BJ (cell line): ENCODE data around the gene MYO5A. TPM values are rescaled to one million over a fixed set of nuclear protein-coding genes. Genes with fewer than 3 reads are reported as not detected.

Experiments
- CTCF ChIA-PET: fragments of 350-600 bp; formaldehyde crosslinking; extraction: SDS; loops from one replicate; lab custom pipeline; 2021; ENCODE audit warnings: antibody characterized with exemption, inconsistent platforms; lab: Yijun Ruan, JAX
- POLR2A ChIA-PET: fragments of 300-600 bp; sonication (Branson Sonifier 250); formaldehyde crosslinking; extraction: SDS; loops from one replicate; lab custom pipeline; 2021; ENCODE audit warnings: antibody characterized with exemption; lab: Charles Lee
- DNase-seq: peaks from one replicate; pipeline ENCODE4 v3.0.0-alpha.2; 2011; ENCODE audit warnings: low read depth
- H3K27me3 ChIP-seq: 2 replicates; pipeline ENCODE4 v1.6.0; 2011; ENCODE audit warnings: low read length; ENCODE audit not compliant: control insufficient read depth, insufficient read depth
- H3K36me3 ChIP-seq: 2 replicates; pipeline ENCODE4 v1.5.1; 2011; ENCODE audit warnings: low read length; ENCODE audit not compliant: control insufficient read depth, insufficient read depth
- H3K4me3 ChIP-seq: 2 replicates; pipeline ENCODE4 v1.5.1; 2011; ENCODE audit warnings: low read depth, mild to moderate bottlenecking, control low read depth, low read length
- polyA plus RNA-seq: library from polyadenylated mRNA; depleted of rRNA; stranded (reverse); fragments of >200 nt; gene quantifications from 2 replicates; pipeline ENCODE4 v1.2.3, GENCODE V29; 2011
- TF ChIP-seq, protein P1 (sequence below): IDR thresholded peaks from 2 replicates; pipeline ENCODE4 v1.5.1; 2011; ENCODE audit warnings: low read depth, mild to moderate bottlenecking, control low read depth, inconsistent platforms, low read length, moderate library complexity; ENCODE audit not compliant: insufficient read depth

The MYO5A gene
- polyA plus RNA-seq, 1 experiment, result 38.3 TPM

DNA sequence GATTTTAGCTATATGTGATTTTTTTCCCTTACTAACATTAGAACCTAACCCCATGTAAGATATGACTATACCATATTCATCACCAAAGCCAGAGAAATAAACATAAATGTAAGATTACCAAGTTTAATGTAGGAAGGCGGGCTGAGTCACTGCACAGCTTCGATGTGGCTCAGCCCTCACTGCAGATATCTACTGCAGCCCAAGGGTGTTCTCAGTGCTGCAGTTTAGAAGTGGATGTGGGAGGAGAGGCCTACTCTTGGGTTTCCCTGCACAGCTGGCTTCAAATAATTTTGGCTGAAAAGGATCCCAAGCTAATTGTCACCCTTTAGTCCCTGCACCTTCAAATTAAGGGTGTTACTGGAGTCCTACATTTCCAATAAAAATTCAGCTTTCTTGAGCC, 30.9 kb upstream of the MYO5A start:
- Histone ChIP-seq H3K4me3 (no peak overlapping the region), H3K36me3 (no peaks in the 10 kb centered on the region), H3K27me3 (no peaks in the 10 kb centered on the region)
- DNase-seq, result no peak
- POLR2A ChIA-PET, result no interaction called here
- TF ChIP-seq, protein P1, sequence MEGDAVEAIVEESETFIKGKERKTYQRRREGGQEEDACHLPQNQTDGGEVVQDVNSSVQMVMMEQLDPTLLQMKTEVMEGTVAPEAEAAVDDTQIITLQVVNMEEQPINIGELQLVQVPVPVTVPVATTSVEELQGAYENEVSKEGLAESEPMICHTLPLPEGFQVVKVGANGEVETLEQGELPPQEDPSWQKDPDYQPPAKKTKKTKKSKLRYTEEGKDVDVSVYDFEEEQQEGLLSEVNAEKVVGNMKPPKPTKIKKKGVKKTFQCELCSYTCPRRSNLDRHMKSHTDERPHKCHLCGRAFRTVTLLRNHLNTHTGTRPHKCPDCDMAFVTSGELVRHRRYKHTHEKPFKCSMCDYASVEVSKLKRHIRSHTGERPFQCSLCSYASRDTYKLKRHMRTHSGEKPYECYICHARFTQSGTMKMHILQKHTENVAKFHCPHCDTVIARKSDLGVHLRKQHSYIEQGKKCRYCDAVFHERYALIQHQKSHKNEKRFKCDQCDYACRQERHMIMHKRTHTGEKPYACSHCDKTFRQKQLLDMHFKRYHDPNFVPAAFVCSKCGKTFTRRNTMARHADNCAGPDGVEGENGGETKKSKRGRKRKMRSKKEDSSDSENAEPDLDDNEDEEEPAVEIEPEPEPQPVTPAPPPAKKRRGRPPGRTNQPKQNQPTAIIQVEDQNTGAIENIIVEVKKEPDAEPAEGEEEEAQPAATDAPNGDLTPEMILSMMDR, result no peak
- CTCF ChIA-PET, result interaction anchor here (0.9 to 1.4 kb wide), 2 partner anchors 8 to 228 kb away, joined by 3 read pairs; no protein-coding TSS in a partner anchor

DNA sequence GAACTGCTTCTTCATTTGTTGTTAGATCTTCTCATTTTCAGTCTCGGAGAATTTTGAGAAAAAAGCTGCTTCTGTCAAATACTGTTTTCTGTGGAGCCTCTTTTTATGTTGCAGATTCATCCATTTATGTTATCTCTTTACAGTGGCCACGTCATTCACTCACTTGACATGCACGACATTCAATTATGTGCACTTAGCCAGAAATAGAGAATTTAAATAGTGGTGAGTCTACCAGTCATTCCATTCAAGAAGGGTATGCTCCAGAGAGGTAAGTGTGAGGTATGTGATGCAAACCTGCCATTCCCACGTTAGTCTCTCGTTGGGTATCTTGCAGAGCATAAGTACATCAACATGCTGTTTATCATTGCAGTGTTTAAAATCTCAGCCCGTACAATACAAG, 30.3 kb upstream of the MYO5A start:
- TF ChIP-seq, protein P1, result no peak
- no peak overlapping the region for H3K4me3 ChIP-seq
- H3K36me3 ChIP-seq, result no peaks in the 10 kb centered on the region
- ChIA-PET CTCF (interaction anchor here (0.6 to 0.9 kb wide), 2 partner anchors 8 to 106 kb away, joined by 3 to 4 read pairs; no protein-coding TSS in a partner anchor), POLR2A (no interaction called here)
- H3K27me3 ChIP-seq, result no peaks in the 10 kb centered on the region
- no peak for DNase-seq

DNA sequence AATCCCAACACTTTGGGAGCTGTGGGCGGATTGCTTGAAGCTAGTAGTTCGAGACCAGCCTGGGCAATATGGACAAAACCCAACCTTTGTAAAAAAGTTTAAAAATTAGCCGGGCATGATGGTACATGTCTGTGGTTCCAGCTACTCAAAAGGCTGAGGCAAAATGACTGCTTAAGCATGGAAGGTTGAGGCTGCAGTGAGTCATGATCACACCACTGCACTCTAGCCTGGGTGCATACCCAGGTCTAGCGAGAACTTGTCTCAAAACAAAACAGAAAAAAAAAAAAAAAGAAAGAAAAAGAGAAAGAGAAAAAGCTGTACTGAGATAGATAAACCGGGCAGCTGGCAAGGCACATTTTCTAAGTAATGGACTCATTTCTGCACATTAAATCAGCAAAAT, 29.5 kb upstream of the MYO5A start:
- Histone ChIP-seq H3K36me3 (no peaks in the 10 kb centered on the region), H3K4me3 (no peak overlapping the region), H3K27me3 (no peaks in the 10 kb centered on the region)
- CTCF ChIA-PET, result no interaction called here
- POLR2A ChIA-PET, result no interaction called here
- TF ChIP-seq, protein P1, result no peak
- peak; percentile 2 for DNase-seq

GRCh38 chr15:52557274-52557641, 28.6 kb upstream of the MYO5A start:
- no peak for DNase-seq
- Histone ChIP-seq H3K36me3 (0 out of 2 replicates have a peak, but pooled peaks cover under 1% of the 10 kb centered on the region), H3K4me3 (no peak overlapping the region), H3K27me3 (no peaks in the 10 kb centered on the region)
- ChIA-PET CTCF (no interaction called here), POLR2A (no interaction called here)
- TF ChIP-seq, protein P1, result no peak

DNA sequence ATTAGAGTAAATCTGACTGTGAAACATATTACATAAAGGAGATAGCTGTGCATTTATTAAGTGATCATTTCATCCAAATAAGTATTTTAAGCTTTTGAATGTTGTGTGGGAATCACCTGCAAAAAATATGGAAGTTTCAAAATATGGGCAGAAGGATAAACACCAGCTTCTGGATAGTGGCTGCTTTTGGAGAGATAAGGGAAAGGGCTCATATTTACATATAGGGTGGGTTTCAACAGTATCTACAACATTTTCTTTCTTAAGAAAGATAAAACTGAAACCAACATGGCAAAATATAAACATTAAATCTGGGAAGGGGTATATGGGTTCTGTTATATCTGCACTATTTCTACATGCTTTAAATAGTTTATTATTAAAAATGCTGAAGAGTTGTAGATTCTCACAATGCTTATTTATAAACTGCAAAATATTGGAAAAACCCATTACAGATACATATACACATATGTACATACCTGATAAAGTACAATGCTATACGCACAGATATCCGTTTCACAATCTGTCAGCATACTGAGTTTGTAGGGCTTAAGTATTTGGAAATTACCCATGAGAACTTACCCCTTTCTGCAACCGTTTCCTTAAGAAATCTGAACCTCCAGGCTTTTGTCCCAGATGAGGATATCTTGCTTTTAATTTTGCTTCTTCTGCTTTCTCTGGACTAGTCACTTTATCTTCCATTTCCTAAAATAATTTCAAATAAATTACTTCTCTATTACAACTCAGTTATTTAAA, 28.0 kb upstream of the MYO5A start:
- Histone ChIP-seq H3K4me3 (no peak overlapping the region), H3K36me3 (peaks cover 3% of the 10 kb centered on the region), H3K27me3 (no peaks in the 10 kb centered on the region)
- CTCF ChIA-PET, result no interaction called here
- POLR2A ChIA-PET, result no interaction called here
- TF ChIP-seq, protein P1, result no peak
- DNase-seq, result no peak
